Measurements from ENCODE around the gene TBCC.

GRCh38 chr6:42698217-42698616, 47.7 kb downstream of the TBCC start:
- TF ChIP-seq REST (IDR thresholded peaks at IDR 0.05; ENCODE audit: insufficient read depth in 1 of 2, low read depth in 2 of 2, low read length in 2 of 2) (no peak), SIN3A (IDR thresholded peaks at IDR 0.05; ENCODE audit: borderline replicate concordance, insufficient read depth, low read length) (no peak), TAF1 (IDR thresholded peaks at IDR 0.05; ENCODE audit: borderline replicate concordance, insufficient read depth, low read length) (no peak), POLR2AphosphoS5 (IDR thresholded peaks at IDR 0.05; ENCODE audit: low read depth, low read length) (peak; percentile 35; the same call in 1 of the 2 replicates)

Data from PFSK-1 (cell line).